HG02938 (cell line): Measurements from ENCODE around the gene IL17REL.

Experiments used
- ATAC-seq: cut with Tn5 transposase; IDR thresholded peaks from one replicate; pipeline ENCODE4 v1.9.1; 2021; ENCODE audit warnings: mild to moderate bottlenecking, moderate library complexity; ENCODE audit not compliant: unreplicated experiment

The IL17REL gene

DNA sequence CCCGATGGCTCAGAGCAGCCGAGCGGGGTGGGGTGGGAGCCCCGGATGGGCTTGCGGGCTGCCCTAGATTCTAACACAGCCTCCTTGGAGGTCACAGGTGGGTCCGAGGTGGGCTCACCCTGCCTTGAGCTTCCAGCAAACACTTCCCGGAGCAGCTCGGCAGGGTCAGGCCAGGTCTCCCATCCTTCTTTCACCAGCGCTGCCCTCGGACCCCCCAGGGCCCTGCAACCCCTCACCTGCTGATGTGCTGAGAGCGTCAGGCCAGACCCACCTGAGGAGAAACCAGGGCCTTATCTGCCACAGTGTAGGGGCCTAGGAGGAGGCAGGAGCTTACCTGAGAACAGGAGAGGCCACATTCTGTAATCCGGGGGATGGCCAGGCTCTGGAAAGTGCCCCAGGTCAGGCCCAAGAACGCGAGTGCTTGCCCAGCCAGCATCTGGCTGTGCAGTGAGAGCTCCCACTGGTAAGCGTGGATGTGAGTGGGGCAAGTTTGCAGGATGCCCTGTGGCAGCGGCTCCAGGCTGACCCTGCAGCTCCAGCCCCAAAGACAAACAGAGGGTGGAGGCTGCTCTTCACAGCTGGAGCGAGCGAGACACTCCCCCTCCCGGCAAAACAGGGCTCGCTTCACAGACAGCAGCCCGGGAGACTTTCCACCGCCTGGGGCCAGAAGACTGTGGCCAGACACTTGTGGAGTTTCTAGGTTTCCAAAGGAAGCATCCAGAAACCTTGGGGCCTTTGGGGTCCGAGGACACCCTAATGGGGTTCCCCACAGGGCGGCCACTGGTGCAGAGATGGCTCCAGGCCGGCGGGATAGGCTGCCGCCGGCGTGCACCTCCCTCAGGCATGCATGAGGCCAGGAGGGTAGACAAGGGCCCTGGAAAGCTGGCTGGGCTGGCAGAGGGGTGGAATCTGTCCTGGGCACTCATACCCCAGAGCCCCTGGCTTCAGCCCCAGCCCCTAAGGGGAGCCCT is at the start of gene IL17REL:
TSS of gene IL17REL (minus strand) at position 555 of the 971 bp plus-strand sequence. CDS start at position 436, 119 bp downstream.
- no peak for ATAC-seq

DNA sequence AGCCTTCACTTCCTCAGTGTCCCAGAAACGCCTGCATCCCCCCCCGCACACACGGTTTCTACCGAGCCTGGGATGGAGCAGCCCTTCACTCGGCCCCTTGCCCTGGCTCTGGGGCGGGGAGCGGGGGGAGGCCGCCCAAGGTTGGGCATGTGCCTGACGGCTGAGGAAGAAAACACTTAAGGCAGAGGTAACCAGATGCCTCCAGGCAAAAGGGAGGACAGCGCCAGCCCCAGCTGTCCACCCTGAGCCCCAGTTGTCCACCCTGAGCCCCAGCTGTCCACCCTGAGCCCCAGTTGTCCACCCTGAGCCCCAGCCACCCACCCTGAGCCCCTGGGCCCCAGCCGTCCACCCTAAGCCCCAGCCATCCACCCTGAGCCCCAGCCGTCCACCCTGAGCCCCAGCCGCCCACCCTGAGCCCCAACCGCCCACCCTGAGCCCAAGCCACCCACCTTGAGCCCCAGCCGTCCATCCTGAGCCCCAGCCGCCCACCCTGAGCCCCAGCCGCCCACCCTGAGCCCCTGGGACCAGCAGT is 49.3 kb upstream of the IL17REL start:
- ATAC-seq, result no peak

DNA sequence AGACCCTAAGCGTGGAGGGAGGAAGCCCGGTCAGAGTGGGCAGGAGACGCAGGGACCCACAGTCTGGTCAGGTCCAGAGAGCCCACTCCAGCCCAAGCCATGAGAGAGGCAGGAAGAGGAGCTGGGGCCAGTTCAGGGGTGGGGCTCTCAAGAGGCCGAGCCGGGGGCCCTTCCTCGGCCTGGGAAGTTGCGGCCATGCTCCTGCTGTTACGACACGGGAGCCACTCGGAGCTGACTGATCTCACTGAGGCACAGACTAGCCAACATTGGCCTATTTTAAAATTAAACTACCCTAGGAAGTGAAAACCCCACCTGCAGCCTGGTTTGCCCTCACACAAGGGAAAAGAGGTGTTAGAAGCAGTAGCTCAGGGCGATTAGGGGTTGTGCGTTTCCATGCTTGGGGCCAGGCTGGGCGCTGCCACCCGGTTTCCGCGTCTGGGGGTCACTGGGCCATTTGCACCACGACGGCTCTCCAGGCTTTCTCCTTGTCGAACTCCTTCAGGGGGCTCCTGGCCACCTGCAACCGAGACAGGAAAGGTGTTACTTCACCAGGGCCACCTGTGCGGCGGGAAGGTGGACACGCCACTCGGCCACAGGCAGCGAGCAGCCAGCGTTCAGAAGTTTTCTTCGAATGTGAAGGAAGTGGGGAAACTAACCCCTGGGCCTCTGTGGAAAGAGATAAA is 48.7 kb upstream of the IL17REL start:
- ATAC-seq, result no peak

DNA sequence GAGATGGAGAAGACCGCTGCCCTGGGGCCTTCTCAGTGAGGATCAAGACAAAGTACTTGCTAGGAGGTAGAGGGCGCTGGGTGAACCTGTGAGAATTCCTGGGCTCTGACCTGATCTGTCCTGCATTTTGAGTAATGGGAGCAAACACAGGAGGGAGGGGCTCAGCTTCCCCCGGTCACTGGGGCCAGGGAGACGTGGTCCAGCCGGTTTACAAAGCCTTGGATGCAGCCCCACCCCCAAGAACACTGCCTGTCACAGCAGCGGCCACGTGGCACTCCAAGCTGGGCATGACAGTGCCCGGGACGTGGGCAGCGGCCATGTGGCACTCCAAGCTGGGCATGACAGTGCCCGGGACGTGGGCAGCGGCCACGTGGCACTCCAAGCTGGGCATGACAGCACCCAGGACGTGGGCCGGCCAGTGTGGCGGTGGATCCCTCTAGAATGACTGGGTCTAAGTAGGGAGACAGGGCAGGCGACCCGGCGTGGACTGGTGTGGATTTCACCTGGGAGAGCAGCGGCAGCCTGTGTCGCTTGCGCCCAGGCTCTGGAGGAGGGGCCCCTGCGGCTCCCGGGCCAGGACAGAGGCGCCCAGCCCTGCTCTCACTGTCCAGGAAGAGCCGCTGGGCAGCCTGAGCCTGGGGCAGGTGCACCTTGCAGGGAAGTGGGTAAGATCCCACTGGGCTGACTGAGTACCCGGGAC is 48.0 kb upstream of the IL17REL start:
- no peak for ATAC-seq

DNA sequence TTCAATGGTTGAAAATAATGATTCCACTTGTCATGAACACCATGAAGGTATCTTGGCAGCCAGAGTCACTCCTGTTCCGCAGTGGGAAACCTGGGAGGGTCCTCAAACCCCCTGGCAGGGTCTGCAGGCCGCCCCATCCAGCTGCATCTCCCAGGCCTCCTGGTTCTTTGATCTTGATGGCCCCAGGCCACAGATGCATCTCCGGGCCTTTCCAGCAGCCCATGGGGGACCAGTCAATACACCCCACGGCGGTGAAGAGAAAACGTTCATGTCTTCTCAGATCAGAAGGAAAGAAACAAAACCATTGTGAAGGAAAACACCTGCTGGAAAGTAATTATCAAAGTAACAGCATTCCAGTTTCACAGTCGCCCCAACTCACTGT is 47.3 kb upstream of the IL17REL start:
- no peak for ATAC-seq

DNA sequence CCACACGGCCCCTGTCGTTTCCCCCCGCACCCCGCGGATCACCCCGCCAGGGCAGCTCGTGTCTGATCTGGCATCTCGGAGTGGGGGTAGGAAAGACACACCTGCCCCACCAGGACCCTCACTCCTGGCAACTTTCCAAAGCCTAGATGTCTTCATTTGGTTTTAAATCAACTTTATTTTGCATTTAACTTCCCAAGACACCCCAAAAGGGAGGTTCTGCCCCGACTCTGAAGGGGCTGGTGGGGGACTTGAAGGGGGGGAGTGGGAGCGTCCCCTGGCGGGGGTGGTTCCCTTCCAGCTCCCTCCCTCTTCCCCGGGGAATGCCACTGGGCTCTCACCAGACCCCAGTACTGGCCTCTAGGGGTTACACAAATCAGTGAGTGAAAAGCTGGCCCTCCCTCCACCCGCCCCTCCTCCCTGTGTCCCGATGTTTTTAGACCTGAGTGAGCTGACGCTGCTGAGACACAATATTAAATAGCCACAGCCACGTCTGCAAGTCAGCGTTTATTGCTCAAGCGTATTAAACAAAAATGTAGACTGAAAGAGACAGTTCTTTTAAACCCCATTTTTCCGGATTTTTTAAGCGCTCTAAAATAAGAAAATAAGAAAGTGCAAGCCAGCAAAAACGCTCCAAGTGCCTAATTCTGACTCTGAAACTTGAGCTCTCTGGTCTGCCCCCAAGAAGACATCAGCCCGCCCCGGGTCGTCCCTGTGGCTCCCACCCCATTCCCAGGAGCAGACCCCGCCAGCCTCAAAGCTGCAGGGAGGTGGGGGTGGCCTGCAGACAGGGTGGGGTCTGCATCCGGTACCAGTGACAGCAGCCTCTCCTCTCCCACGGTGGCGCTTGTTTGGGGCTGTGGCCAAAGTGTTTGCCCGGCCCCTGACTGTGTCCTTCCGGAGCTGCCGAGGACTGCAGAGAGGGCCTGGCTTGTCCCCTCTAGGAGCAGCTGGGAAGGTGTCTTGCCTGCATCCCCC is 46.6 kb upstream of the IL17REL start:
- ATAC-seq, result no peak

DNA sequence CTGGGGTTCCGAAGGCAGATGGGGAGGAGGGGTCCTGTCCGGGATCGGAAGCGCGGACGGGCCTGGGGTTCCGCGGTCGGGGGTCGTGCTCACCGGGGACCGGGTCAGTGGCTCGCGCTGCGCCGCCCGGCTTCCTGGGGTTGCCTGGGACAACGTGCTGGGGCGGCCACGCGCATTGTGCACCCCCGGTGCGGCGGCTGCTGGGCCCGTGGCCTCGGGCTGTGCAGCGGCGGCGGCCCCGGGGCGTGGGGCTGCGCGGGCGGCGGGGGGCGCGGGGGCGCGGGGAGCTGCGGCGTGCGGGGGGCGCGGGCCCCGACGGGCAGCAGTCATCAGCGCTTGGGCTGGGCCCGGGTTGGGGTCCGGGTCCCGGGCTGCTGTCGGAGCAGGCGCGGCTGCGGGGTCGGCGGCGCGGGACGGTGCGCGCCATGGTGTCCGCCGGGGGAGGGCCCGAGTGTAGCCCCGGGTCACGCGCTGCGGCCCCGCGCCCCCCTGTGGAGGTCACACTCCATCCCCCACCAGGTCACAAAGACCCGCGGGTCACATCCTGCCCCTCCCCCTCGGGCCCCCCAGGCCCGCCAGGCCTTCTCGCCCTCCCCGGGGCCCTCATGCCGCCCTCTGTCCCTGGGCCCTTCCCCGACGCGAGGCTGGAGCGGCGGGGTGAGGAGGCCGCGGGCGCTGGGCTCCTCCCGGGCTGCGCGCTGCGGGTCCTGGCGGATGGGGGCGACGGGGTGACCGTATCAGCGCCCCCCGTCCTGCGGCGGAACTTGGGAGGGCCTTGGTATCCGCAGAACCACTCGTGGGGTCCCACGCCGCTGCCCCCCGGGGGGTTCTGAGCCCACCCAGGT is 45.7 kb upstream of the IL17REL start, which contains the start of gene TTLL8:
TSS of gene TTLL8 (minus strand) at position 238 of the 845 bp plus-strand sequence.
- ATAC-seq, result no peak

DNA sequence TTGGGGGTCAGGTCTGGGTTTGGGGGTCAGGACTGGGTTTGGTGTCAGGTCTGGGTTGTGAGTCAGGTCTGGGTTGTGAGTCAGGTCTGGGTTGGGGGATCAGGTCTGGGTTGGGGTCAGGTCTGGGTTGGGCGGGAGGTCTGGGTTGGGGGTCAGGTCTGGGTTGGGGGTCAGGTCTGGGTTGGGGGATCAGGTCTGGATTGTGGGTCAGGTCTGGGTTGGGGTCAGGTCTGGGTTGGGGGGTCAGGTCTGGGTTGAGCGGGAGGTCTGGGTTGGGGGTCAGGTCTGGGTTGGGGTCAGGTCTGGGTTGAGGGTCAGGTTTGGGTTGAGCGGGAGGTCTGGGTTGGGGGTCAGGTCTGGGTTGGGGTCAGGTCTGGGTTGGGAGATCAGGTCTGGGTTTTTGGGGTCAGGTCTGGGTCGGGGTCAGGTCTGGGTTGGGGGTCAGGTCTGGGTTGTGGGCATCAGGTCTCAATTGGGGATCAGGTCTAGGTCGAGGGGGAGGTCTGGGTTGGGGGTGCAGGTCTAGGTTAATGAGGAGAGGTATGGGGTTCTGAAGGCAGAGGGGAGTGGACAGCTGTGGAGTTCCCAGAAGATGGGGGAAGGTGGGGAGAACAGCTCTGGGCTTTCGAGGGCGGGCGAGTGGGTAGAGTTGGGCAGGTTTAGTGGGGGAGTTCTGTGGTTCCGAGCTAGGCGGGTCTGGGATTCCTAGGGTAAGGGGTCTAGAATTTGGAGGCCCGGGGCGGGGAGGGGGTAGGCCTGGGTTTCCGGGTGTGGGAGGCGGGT is 44.9 kb upstream of the IL17REL start:
- ATAC-seq, result no peak

DNA sequence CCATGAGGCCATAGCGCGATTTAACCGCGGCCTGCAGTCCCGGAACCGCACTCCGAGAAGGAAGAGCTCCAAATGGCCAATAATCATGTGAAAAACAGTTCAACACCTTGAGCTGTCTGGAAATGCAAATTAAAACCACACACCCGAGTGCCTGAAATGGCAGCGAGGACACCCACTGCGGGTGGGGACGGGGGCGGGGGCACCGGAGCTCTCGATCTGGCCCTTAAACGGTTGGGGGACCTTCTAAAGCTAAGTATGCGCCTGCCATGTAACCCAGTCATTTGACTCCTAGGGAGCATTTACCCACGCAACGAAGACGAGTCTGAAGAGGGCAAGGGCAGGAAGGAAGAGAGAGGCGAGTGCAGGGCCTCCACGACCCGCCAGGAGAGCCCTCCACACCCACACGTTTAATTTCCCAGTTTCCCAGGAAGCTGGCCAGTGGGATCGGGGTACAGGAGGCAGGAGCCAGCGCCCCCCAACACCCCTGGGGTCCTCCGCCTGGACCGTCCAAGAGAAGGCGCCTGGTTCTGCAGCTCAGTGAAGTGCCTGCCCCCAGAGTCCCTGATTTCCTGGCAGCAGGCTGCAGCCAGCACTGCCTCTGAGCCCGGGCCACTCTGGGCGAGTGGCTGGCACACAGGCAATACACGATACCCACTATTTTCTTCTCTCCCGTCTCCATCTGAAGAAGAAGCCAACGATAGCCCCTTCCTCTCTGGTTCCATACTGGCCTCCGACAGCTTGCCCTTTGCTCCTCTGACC is 43.8 kb upstream of the IL17REL start:
- no peak for ATAC-seq

DNA sequence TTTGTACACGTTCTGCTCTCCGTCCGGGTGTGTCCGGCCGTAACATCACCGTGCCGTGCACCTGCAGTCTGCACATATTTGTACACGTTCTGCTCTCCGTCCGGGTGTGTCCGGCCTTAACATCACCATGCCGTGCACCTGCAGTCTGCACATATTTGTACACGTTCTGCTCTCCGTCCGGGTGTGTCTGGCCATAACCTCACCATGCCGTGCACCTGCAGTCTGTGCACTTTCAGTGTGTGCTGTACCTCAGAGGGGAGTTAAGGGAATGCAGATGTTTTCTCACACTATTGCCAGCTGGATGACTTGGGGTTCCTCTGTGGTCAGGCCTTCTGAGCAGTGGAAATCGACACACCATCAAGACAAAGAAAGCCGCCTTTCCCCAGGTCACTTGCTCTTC is 41.3 kb upstream of the IL17REL start:
- ATAC-seq, result no peak

DNA sequence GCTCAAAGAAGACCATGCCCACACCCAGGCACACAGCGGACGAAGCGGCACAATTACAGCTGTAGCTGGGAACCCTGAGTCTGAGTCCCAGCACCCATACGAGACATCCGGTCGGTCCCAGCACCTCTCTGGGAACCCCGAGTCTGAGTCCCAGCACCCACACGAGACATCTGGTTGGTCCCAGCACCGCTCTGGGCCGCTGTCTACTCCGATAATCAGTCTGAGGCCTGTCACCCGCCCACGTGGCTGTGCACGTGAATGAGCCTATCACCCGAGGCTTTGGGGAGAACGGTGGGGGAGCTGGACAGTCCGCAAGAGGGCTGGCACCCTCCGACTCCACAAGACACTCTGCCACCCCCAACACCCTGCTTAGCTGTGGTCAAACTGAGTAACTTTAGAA is 39.4 kb upstream of the IL17REL start:
- no peak for ATAC-seq

DNA sequence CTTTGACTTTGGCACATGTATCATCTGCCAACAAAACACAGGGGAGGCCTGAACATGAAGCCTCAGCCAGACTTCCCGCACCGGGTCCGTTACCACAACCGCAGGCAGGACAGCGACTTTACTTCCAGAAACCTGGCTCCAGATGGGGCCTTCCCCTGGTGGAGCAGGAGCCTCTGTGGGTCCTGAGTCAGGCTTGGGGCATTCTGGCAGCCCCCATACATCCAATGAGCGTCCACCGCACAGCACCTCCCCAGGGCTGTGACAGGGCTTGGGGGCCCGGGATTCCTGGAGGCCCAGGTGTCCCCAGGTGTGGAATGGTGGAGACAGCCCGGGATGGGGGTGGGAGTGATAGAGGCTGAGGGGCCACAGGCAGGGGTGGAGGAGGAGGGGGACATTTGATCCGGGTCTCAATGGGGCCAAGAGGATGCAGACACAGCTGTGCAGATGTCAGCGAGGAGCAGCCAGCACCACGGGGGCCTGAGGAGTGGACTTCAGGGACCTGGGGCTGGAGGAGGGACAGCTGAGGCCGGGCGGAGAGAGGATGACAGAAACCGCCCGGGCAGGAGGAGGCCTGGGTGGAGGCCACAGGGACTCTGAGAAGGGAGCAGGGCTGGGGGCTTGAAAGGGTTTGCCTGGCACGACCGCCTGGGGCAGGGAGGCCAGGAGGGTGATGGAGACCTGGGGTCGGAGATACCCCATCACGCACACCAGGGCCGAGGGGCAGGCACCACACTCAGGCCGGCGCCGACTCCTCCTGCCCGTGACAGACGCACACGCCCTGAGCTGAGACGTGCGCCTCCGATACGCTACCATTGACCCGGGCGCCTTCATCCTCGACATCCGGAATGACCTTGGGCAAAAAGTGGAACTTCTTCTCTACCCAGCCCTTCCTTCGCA is 37.0 kb upstream of the IL17REL start:
- ATAC-seq, result no peak

DNA sequence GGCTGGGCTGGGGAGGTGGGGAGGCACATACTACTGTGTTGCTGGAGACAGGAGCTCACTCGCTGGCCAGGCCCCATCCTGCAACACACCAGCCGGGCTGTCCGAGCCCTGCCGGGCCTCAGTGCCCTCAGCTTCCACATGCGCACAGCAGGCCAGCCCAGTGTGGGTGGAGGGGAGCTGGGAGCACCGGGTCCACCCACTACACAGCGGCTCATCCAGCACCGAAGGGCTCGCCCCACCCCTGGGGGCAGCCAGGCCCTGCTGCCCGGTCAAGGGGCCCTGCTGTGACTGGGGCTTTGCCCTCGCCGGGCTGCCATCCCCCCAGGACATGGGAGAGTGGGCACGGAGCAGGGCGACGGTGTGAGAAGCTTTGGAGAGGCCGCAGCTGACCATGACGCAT is 36.3 kb upstream of the IL17REL start:
- no peak for ATAC-seq

DNA sequence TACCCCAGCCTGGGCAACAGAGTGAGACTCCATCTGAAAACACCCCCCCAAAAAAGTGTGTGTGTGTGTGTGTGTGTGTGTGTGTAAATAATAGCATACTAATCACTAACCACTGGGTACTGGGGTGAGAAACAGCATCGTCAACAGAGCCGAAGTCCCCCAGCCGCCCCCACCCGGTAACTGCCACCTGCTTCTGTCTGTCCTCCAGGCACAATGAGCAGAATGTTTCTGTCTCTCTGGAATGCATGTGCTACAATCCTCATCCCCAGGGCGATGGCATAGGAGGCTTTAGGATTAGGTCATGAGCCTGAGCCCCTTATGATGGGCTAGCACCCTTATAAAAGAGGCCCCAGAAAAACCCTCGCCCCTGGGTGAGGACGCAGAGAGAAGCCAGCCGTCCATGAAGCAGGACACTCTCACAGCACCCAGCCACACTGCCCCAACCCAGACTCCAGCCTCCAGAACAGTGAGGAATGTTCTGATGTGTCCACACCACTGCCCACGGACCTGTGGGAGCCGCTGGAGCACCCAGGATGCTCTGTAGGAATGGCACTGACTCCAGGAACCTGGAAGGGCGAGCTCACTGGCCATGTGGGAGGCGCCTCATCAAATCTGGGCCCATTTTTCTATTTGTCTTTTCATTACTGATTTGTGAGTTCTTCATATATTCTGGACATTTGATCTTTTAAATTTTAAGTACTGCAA is 35.6 kb upstream of the IL17REL start:
- no peak for ATAC-seq

DNA sequence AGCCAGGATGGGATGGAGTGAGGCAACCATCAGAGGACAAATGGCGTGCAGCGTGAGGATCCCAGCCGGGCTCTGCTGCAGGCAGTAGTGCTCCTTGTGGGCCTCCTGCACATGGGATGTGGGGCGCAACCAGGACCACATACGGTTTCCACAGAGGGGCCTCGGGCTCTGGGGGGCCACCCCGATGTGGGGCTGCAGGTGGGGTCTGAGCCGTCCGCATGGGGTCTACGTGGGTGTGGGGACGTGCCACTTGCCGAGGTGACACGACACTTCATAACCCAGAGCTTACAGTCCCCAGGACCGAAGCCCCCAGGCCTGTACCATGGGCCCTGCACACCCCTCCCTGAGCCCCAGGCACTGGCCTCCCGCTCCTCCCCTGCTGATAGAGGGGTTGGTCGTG is 34.8 kb upstream of the IL17REL start:
- ATAC-seq, result no peak
